Astrocyte of the cerebellum (primary cell): ENCODE results near the gene XRCC4.

Source experiments
- DNase-seq: peaks from one replicate; pipeline ENCODE4 v3.0.0-alpha.2; 2011; ENCODE audit warnings: low read depth
- H3K4me3 ChIP-seq: 2 replicates; pipeline ENCODE4 v1.5.1; 2011; ENCODE audit warnings: mild to moderate bottlenecking, low read depth, low read length, moderate library complexity
- in situ Hi-C: cut with HindIII; loops from 2 replicates; pipeline ENCODE4 v1.10.0; 2017; ENCODE audit warnings: low sequenced_read_pairs
- TF ChIP-seq, protein P1 (sequence below): IDR thresholded peaks from 2 replicates; pipeline ENCODE4 v1.5.1; 2012; ENCODE audit warnings: low read length, low read depth, moderate library complexity, mild to moderate bottlenecking; ENCODE audit errors: missing control alignments

The XRCC4 gene

DNA sequence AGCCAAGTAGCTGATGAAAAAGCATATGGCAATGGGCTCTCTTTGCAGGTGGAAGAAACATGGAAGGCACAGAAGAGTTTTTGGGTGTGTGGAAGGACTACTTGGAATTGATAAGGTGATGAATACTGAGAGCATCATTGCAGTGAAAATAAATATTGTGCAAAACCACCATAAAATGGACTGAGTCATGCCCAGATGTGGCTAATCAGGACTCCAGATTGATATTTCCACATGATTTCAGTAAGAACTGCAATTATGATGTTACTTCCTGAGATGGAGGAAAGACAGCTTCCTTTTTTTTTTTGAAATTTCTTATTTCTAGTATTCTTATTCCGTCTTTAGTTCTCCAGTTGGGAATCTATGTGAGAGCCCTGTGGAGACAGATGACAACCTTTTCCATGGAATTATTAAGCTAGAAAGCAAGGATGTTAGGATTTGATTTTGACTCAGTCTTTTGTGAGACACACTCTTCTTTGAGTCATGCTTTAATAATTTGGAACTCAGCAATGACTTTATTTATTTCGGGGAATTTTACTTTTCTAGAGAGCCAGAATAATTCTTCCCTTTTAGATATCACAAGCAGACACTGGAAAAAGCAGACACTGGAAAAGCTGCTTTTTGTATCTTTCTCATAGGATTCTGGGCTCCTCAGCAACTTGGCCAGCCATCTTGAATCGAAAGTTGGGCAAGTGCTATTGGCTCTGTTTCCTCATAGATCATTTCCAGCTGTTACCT lies 300.0 kb downstream of the XRCC4 start:
- DNase-seq: no peak
- TF ChIP-seq, protein P1, sequence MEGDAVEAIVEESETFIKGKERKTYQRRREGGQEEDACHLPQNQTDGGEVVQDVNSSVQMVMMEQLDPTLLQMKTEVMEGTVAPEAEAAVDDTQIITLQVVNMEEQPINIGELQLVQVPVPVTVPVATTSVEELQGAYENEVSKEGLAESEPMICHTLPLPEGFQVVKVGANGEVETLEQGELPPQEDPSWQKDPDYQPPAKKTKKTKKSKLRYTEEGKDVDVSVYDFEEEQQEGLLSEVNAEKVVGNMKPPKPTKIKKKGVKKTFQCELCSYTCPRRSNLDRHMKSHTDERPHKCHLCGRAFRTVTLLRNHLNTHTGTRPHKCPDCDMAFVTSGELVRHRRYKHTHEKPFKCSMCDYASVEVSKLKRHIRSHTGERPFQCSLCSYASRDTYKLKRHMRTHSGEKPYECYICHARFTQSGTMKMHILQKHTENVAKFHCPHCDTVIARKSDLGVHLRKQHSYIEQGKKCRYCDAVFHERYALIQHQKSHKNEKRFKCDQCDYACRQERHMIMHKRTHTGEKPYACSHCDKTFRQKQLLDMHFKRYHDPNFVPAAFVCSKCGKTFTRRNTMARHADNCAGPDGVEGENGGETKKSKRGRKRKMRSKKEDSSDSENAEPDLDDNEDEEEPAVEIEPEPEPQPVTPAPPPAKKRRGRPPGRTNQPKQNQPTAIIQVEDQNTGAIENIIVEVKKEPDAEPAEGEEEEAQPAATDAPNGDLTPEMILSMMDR: no peak
- in situ Hi-C loops: no loop called here
- no peak overlapping the region for H3K4me3 ChIP-seq

DNA sequence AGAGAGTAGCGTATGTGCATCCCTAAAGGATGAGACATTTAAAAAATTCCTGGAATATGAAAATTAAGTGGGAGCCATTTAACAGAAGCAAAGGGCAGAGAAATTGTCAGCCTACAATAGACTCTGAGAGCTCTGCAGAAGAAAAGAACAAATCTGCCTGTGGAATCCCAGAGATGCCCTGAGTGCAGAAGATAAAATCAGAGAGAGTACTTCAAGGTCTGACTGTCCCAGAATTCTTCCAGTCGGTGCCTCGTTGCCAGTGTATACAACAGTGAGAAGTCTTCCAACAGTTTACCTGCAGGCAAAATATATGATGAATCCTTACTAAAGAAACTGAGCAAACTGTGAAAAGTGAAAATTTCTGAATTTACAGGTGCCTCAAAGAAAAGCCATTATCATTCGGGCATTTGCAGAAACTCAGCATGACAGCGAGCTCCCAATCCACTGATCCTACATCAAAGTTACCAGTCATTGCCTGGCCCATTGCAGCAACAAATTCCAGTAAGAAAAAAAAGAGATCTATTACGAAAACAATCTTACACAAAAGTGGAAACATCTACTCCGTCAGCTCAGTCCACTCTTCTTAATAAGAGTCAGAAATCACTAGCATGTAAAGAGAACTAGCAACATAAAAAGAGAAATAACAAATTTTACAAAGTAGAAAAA lies 301.4 kb downstream of the XRCC4 start:
- in situ Hi-C loops: no loop called here
- DNase-seq: no peak
- no peak overlapping the region for H3K4me3 ChIP-seq
- TF ChIP-seq, protein P1: no peak

DNA sequence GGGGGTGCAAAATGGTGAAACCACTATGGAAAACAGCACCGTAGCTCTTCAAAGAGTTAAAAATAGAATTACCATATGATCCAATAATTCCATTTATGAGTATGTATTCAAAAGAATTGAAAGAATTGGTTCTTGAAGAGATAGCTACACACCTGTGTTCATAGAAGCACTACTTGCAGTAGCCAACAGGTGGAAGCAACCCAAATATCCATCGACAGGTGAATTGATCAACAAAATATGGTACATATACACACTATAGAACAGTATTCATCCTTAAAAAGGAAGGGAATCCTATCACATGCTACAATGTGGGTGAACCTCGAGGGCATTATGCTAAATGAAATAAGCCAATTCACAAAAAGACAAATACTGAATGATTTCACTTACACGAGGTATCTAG lies 308.5 kb downstream of the XRCC4 start:
- in situ Hi-C loops: no loop called here
- TF ChIP-seq, protein P1: no peak
- H3K4me3 ChIP-seq: no peak overlapping the region
- DNase-seq: no peak

DNA sequence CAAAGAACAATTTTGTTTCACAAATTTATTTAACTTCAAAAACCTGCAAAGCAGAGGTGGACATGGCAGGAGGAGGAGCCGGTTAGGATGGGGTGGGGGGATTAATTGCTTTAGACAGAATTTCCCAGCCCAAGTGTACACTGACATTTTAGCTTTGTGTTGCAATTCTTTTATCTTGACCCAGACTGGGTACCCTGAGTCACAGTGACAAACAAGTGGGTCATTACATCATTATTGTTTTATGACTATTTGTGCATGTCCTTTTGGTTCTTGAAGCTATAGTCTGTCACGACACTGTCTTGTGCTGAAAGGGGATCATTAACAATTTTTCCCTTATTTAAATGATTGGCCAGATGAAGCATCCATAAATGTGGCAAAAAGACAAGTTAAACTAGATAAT lies 309.7 kb downstream of the XRCC4 start:
- no peak for DNase-seq
- no peak overlapping the region for H3K4me3 ChIP-seq
- TF ChIP-seq, protein P1: no peak
- in situ Hi-C loops: no loop called here

DNA sequence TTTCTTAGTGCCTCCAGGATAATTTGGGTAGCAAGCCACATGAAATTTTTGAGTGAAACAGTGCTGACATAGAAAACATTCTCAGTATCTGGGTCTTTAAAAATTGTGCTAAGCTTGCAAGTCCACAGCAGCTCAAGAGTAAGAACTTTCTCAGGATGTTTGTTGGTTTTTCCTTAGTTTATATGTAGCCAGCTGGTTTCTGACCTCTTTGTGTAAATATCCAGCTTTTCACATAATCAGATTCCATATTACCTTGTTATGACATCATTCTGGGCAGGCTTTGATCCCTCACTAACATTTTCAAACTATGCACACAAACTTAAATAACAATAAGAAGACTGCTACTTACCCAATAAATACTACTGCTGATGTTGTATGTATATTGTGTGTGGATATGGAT lies 311.3 kb downstream of the XRCC4 start:
- in situ Hi-C loops: no loop called here
- H3K4me3 ChIP-seq: no peak overlapping the region
- TF ChIP-seq, protein P1: no peak
- peak; percentile 18 for DNase-seq

DNA sequence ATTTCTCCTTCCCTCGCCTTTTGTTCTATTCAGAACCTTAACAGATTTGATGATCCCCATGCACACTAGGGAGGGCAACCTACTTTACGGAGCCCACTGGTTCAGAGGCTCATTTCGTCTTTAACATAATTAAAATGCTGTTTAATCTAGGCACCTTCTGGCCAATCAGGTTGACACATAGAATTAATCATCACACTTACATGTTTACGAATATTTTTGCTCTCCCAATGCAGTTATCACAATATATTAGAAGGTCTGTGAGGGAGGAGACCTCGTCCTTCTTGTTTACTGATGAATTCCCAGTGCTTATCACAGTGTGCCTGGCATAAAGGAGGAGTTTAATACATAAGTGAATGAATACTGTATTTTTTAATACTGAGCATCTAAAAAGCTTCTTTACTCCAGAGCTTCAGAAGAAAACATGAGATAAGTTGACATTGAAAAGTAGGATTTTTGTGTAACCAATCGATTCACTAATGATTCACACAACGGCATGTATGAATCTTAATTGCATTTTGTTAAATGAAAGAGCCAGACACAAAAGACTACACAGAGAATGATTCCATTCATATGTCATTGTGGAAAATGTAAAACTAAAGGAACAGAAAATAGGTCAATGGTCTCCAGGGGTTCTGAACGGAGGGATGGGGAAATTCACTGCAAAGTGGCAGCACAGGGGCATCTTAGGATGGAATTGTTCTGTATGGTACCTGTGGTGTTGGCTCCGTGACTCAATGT lies 315.6 kb downstream of the XRCC4 start:
- in situ Hi-C loops: no loop called here
- TF ChIP-seq, protein P1: no peak
- DNase-seq: no peak
- H3K4me3 ChIP-seq: no peak overlapping the region
